Neuronal stem cell (in vitro differentiated cells): ENCODE results near the gene SIGLECL1.

Experiments used
- DNase-seq: peaks from one replicate; pipeline ENCODE4 v3.0.0-alpha.2; 2013; ENCODE audit warnings: low spot score
- H2AFZ ChIP-seq: one replicate; pipeline ENCODE4 v1.6.1; 2013; ENCODE audit warnings: mild to moderate bottlenecking, low read length, inconsistent platforms
- H2AK5ac ChIP-seq: 2 replicates; pipeline ENCODE4 v1.6.1; 2013; ENCODE audit warnings: low read depth, mild to moderate bottlenecking, inconsistent platforms, low read length, moderate library complexity, mixed read lengths
- H2BK120ac ChIP-seq: 2 replicates; pipeline ENCODE4 v1.6.1; 2013; ENCODE audit warnings: low read depth, mild to moderate bottlenecking, inconsistent platforms, low read length, moderate library complexity, mixed read lengths
- H2BK12ac ChIP-seq: one replicate; pipeline ENCODE4 v1.6.1; 2013; ENCODE audit warnings: low read length, inconsistent platforms
- H2BK15ac ChIP-seq: 2 replicates; pipeline ENCODE4 v1.6.1; 2013; ENCODE audit warnings: mild to moderate bottlenecking, low read length, inconsistent platforms, mixed read lengths
- H2BK5ac ChIP-seq: one replicate; pipeline ENCODE4 v1.6.1; 2013; ENCODE audit warnings: inconsistent platforms, mild to moderate bottlenecking, low read length, moderate library complexity
- H3K14ac ChIP-seq: one replicate; pipeline ENCODE4 v1.6.1; 2013; ENCODE audit warnings: low read length, inconsistent platforms
- H3K18ac ChIP-seq: 2 replicates; pipeline ENCODE4 v1.6.1; 2013; ENCODE audit warnings: low read length, inconsistent platforms
- H3K23ac ChIP-seq: 2 replicates; pipeline ENCODE4 v1.6.1; 2013; ENCODE audit warnings: low read depth, mild to moderate bottlenecking, mixed read lengths, low read length, inconsistent platforms; ENCODE audit not compliant: poor library complexity
- H3K27ac ChIP-seq: replicated peaks from 3 replicates; pipeline ENCODE4 v1.5.1; 2013; ENCODE audit warnings: low read length, inconsistent platforms
- H3K27me3 ChIP-seq, 3 experiments: 2 replicates each; pipeline ENCODE4 v1.6.1; 2013; ENCODE audit warnings: low read length in 3 of 3, mild to moderate bottlenecking in 2 of 3, inconsistent platforms in 1 of 3, low read depth in 1 of 3, mixed read lengths in 1 of 3, moderate library complexity in 1 of 3; ENCODE audit not compliant: control insufficient read depth in 3 of 3, insufficient read depth in 3 of 3
- H3K36me3 ChIP-seq, 2 donors: replicated peaks in 1 of 2; 2 replicates each; pipeline ENCODE4 v1.6.1; 2013; ENCODE audit warnings: low read length in 2 of 2; ENCODE audit not compliant: control insufficient read depth in 2 of 2, insufficient read depth in 2 of 2
- H3K4ac ChIP-seq: 2 replicates; pipeline ENCODE4 v1.6.1; 2013; ENCODE audit warnings: inconsistent platforms, mild to moderate bottlenecking, low read length, moderate library complexity
- H3K4me1 ChIP-seq, 2 donors: 1 replicate in 1 of 2; 2 replicates in 1 of 2; pipeline ENCODE4 v1.6.1; 2013; ENCODE audit warnings: low read length in 2 of 2, low read depth in 1 of 2; ENCODE audit not compliant: control insufficient read depth in 2 of 2, insufficient read depth in 1 of 2
- H3K4me2 ChIP-seq: one replicate; pipeline ENCODE4 v1.6.1; 2013; ENCODE audit warnings: mild to moderate bottlenecking, low read length, inconsistent platforms; ENCODE audit not compliant: insufficient read depth, poor library complexity, severe bottlenecking
- H3K4me3 ChIP-seq, 2 donors: 2 replicates each; pipeline ENCODE4 v1.5.1; 2013; ENCODE audit warnings: low read length in 2 of 2, mild to moderate bottlenecking in 2 of 2, inconsistent platforms in 1 of 2, moderate library complexity in 1 of 2
- H3K79me1 ChIP-seq: one replicate; pipeline ENCODE4 v1.6.1; 2013; ENCODE audit warnings: low read depth, mild to moderate bottlenecking, inconsistent platforms, low read length, moderate library complexity
- H3K9ac ChIP-seq: one replicate; pipeline ENCODE4 v1.6.1; 2013; ENCODE audit warnings: mild to moderate bottlenecking, low read depth, low read length, inconsistent platforms; ENCODE audit not compliant: poor library complexity
- H3K9me3 ChIP-seq, 2 donors: replicated peaks in 1 of 2; 2 replicates each; pipeline versions ENCODE3 to v1.6.1; 2013; ENCODE audit warnings: low read length in 2 of 2, mild to moderate bottlenecking in 2 of 2, inconsistent platforms in 1 of 2, low read depth in 1 of 2, mixed read lengths in 1 of 2, moderate library complexity in 1 of 2; ENCODE audit not compliant: control insufficient read depth in 2 of 2, insufficient read depth in 1 of 2
- H4K8ac ChIP-seq: one replicate; pipeline ENCODE4 v1.6.1; 2013; ENCODE audit warnings: low read depth, mild to moderate bottlenecking, inconsistent platforms, low read length, moderate library complexity
- H4K91ac ChIP-seq: one replicate; pipeline ENCODE4 v1.6.1; 2013; ENCODE audit warnings: low read length, low read depth, mild to moderate bottlenecking, inconsistent platforms; ENCODE audit not compliant: poor library complexity
- WGBS, 2 donors: extraction: QIAGEN DNeasy Blood & Tissue Kit; methylation state at CpG; one replicate each; pipeline ENCODE4 v1.1.7; 2013; ENCODE audit warnings: missing lambda C conversion rate in 2 of 2, mixed read lengths in 1 of 2; ENCODE audit not compliant: insufficient read length in 2 of 2, insufficient replicate concordance in 1 of 2; ENCODE audit errors: extremely low coverage in 2 of 2; 5-methylcytosine and 5-hydroxymethylcytosine counted together

Gene SIGLECL1

DNA sequence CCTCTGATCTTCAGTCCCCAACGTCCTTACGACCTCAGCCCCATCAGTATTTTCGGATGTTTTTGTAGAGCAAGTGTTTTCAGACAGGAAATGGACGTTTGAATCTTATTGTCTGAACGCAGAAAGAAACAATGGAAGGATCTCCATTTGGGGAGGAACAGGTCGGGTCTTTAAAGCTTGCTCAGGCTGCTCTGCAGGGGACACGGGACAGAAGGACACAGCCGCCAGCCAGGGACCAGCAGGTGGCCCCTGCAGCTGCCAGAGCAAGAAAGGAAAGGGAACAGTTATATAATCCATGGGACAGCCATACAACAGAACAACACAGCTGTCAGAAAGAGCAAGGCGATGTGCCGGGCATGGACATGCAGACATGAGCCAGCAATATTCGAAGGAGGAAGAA is 42.1 kb downstream of the SIGLECL1 start:
- H3K18ac ChIP-seq: no peak overlapping the region
- no peak overlapping the region for H4K8ac ChIP-seq
- H4K91ac ChIP-seq: no peak overlapping the region
- no peak overlapping the region for H3K14ac ChIP-seq
- no peaks in the 10 kb centered on the region for H3K9me3 ChIP-seq
- H2BK120ac ChIP-seq: no peak overlapping the region
- H3K23ac ChIP-seq: no peak overlapping the region
- H3K4ac ChIP-seq: no peak overlapping the region
- peaks cover 14 to 18% of the 10 kb centered on the region in 2 donors for H3K4me1 ChIP-seq
- no peak overlapping the region for H2BK12ac ChIP-seq
- WGBS, 2 donors: no CpG with 5 or more reads among the region's 11 CpGs
- peaks cover 0 to 4% (median 0%) of the 10 kb centered on the region in 3 experiments for H3K27me3 ChIP-seq
- no peak overlapping the region for H3K27ac ChIP-seq
- H2AK5ac ChIP-seq: no peak overlapping the region
- DNase-seq: no peak
- H3K9ac ChIP-seq: no peak overlapping the region
- H2BK5ac ChIP-seq: no peak overlapping the region
- no peaks in the 10 kb centered on the region for H3K36me3 ChIP-seq
- H2BK15ac ChIP-seq: no peak overlapping the region
- H3K4me3 ChIP-seq: no peak overlapping the region
- H2AFZ ChIP-seq: peak overlapping the region; percentile 38
- H3K4me2 ChIP-seq: no peak overlapping the region
- H3K79me1 ChIP-seq: no peaks in the 10 kb centered on the region

- H3K9ac ChIP-seq: no peak overlapping the region
- no peak overlapping the region for H2BK12ac ChIP-seq
- H2BK120ac ChIP-seq: no peak overlapping the region
- H3K23ac ChIP-seq: no peak overlapping the region
- H3K79me1 ChIP-seq: no peaks in the 10 kb centered on the region
- no peaks in the 10 kb centered on the region for H3K36me3 ChIP-seq
- no peak overlapping the region for H3K4me3 ChIP-seq
- WGBS, 2 donors: no CpG with 5 or more reads among the region's 14 CpGs
- no peak for DNase-seq
- no peaks in the 10 kb centered on the region for H3K9me3 ChIP-seq
- H3K27ac ChIP-seq: no peak overlapping the region
- no peak overlapping the region for H3K14ac ChIP-seq
- no peak overlapping the region for H2BK15ac ChIP-seq
- peak overlapping the region; percentile 62 for H3K18ac ChIP-seq
- H3K27me3 ChIP-seq: peaks cover 0 to 4% (median 0%) of the 10 kb centered on the region in 3 experiments
- H4K91ac ChIP-seq: no peak overlapping the region
- peaks cover 14 to 18% of the 10 kb centered on the region in 2 donors for H3K4me1 ChIP-seq
- no peak overlapping the region for H3K4ac ChIP-seq
- no peak overlapping the region for H3K4me2 ChIP-seq
- peak overlapping the region; percentile 13 for H2AK5ac ChIP-seq
- peak overlapping the region; percentile 38 for H2AFZ ChIP-seq
- H2BK5ac ChIP-seq: no peak overlapping the region
- H4K8ac ChIP-seq: no peak overlapping the region
Measured at GRCh38 chr19:51293571-51294210, 42.8 kb downstream of the SIGLECL1 start.

DNA sequence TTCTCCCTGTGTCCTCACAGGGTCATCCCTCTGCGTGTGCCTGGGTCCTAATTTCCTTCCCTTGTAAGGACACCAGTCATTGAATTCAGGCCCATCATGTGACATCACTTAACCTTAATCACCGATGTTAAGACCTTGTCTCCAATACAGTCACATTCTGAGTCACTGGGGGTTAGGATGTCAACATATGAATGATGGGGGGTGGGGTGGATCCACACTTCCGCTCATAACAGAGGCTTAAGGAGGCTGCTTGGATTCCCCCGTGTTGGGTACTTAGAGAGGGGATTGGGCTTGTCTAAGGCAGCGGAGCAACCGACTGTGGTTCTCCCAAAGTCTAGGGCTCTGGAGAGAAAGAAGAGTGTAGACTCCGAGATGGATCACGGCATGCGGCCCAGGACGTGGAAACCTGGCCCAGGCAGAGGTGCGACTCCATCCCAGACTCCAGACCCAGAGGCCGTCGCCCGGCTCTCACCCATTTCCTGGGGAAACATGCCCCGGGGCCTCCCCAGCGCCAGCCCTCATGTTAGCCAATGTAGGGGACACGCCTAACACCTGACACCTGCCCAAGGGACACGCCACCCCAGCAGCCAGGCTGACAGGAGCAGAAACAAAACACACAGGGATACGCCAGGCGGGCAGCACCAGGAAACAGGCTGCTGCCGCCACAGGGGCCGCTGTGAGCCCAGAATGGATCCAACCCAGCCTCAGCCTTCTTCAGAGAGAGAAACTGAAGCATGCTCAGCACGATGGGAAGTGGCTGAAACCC is 43.5 kb downstream of the SIGLECL1 start:
- no peak overlapping the region for H2AK5ac ChIP-seq
- H3K9ac ChIP-seq: no peak overlapping the region

DNA sequence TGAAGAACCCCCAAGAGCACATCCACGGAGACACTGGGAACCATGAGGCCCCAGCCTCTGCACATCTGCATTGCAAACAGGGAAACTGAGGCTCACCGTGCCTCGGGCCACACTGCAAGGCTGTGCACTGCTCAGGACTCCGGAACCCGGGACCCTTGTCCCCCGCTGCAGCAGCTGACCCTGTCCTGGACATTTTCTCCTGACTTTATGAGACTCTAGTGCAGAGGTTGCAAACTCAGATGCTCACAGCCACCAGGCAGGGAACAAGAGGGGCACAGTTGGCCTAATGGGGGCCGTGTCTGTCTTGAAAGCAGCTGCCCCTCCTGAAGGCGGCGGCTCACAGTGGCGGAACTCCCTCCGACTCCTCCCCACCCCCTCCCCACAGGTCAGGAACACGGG is 44.1 kb downstream of the SIGLECL1 start:
- Histone ChIP-seq H3K79me1 (no peaks in the 10 kb centered on the region), H3K27me3 (peaks cover 0 to 4% (median 0%) of the 10 kb centered on the region in 3 experiments), H3K36me3 (no peaks in the 10 kb centered on the region), H2AFZ (no peak overlapping the region), H3K9me3 (no peaks in the 10 kb centered on the region), H3K18ac (peak overlapping the region; percentile 55), H3K4me2 (no peak overlapping the region), H3K23ac (peak overlapping the region; percentile 56), H2BK5ac (peak overlapping the region; percentile 80), H3K27ac (no peak overlapping the region), H2BK15ac (peak overlapping the region; percentile 18), H4K91ac (no peak overlapping the region), H3K4me1 (peaks cover 14 to 18% of the 10 kb centered on the region in 2 donors), H2BK12ac (no peak overlapping the region), H4K8ac (no peak overlapping the region), H3K4ac (no peak overlapping the region), H3K4me3 (peak overlapping the region in 1 of 2 donors; percentile 35), H3K9ac (peak overlapping the region; percentile 53), H2BK120ac (no peak overlapping the region), H2AK5ac (no peak overlapping the region), H3K14ac (no peak overlapping the region)
- no CpG with 5 or more reads among the region's 12 CpGs for WGBS, 2 donors
- no peak for DNase-seq

More for the DNA sequence above, 43.5 kb downstream of the SIGLECL1 start:
- Histone ChIP-seq H3K4me1 (peaks cover 14 to 18% of the 10 kb centered on the region in 2 donors), H3K79me1 (no peaks in the 10 kb centered on the region), H3K4ac (no peak overlapping the region), H3K4me2 (no peak overlapping the region), H2BK12ac (no peak overlapping the region), H2BK5ac (peak overlapping the region; percentile 80), H3K14ac (no peak overlapping the region), H4K8ac (no peak overlapping the region), H2AFZ (no peak overlapping the region), H2BK15ac (peak overlapping the region; percentile 18), H3K23ac (peak overlapping the region; percentile 56), H3K27me3 (peaks cover 0 to 4% (median 0%) of the 10 kb centered on the region in 3 experiments), H3K18ac (peak overlapping the region; percentile 55), H3K36me3 (no peaks in the 10 kb centered on the region), H3K9me3 (no peaks in the 10 kb centered on the region), H3K4me3 (peak overlapping the region in 1 of 2 donors; percentile 35), H2BK120ac (no peak overlapping the region), H3K27ac (no peak overlapping the region), H4K91ac (no peak overlapping the region)
- no CpG with 5 or more reads among the region's 23 CpGs for WGBS, 2 donors
- DNase-seq: no peak
